ENCODE measurements around the gene FARP1. TPM values are rescaled to one million over a fixed set of nuclear protein-coding genes. Genes with fewer than 3 reads are reported as not detected.

FARP1 gene
- total RNA-seq, 2 experiments from 2014 or later: not detected

- Histone ChIP-seq H3K4me1 (ENCODE audit: insufficient read depth, low read length, poor library complexity, severe bottlenecking) (no peaks in the 10 kb centered on the region), H3K4me2 (ENCODE audit: low read length) (no peak overlapping the region), H3K36me3 (ENCODE audit: insufficient read depth, low read length) (no peaks in the 10 kb centered on the region), H3K9me3 (ENCODE audit: low read length) (no peaks in the 10 kb centered on the region), H3K9me2 (ENCODE audit: insufficient read depth, low read length) (no peaks in the 10 kb centered on the region), H3K4me3 (ENCODE audit: low read depth, low read length, poor library complexity, severe bottlenecking) (no peak overlapping the region), H3K27ac (ENCODE audit: low read depth, low read length, poor library complexity, severe bottlenecking) (no peak overlapping the region), H2AFZ (ENCODE audit: low read length) (no peak overlapping the region), H4K20me1 (ENCODE audit: insufficient read depth, low read length) (no peaks in the 10 kb centered on the region), H3K79me2 (ENCODE audit: insufficient read depth, low read depth, low read length) (no peaks in the 10 kb centered on the region)
- DNase-seq (ENCODE audit: low spot score): no peak
- ChIA-PET CTCF (ENCODE audit: unreplicated experiment) (no interaction called here), POLR2A (no interaction called here)
- BruUV-seq (replicated peaks): no TSS peak
- TF ChIP-seq, protein P1, sequence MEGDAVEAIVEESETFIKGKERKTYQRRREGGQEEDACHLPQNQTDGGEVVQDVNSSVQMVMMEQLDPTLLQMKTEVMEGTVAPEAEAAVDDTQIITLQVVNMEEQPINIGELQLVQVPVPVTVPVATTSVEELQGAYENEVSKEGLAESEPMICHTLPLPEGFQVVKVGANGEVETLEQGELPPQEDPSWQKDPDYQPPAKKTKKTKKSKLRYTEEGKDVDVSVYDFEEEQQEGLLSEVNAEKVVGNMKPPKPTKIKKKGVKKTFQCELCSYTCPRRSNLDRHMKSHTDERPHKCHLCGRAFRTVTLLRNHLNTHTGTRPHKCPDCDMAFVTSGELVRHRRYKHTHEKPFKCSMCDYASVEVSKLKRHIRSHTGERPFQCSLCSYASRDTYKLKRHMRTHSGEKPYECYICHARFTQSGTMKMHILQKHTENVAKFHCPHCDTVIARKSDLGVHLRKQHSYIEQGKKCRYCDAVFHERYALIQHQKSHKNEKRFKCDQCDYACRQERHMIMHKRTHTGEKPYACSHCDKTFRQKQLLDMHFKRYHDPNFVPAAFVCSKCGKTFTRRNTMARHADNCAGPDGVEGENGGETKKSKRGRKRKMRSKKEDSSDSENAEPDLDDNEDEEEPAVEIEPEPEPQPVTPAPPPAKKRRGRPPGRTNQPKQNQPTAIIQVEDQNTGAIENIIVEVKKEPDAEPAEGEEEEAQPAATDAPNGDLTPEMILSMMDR (conservative IDR thresholded peaks at IDR 0.05; ENCODE audit: low read length): no peak
- no peak for TF ChIP-seq EZH2phosphoT487 (IDR thresholded peaks at IDR 0.05; ENCODE audit: borderline replicate concordance, low read depth, low read length)
- intact Hi-C loops (cut with micrococcal nuclease; ENCODE audit: unreplicated experiment): no loop called here
Measured at GRCh38 chr13:98389319-98389718, 246.4 kb downstream of the FARP1 start.

DNA sequence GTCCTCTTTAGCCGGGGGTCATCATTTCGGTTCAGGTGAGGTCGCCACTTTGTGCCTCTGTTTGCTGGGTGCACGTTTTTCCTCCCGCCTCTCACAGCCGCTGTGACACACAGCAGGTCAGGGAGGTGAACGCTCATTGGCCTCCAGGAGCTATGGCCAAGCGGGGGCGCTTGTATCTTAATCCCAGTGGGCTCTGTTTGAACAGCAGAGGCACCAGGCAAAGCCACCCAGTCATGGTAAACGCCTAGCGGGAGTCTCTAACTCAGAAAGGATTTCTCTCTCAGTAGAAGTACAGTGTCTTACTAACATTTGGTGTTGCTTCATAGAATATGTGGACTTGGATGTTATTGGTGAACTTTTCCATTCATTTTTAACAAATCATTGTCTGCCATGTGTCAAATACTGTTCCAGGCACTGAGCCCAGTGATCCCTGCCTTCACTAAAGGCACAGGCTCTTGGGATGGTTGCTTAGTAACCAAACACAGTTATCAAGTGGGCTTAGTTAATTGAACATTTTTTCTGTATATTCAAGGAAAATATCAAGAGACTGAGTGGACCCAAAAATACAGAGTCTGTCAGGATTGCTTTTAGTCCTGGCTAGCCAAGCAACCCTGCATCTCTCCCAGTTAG lies 247.3 kb downstream of the FARP1 start:
- H4K20me1 ChIP-seq (ENCODE audit: insufficient read depth, low read length): no peaks in the 10 kb centered on the region
- H3K9me3 ChIP-seq (ENCODE audit: low read length): no peaks in the 10 kb centered on the region
- H3K4me3 ChIP-seq (ENCODE audit: low read depth, low read length, poor library complexity, severe bottlenecking): no peak overlapping the region
- no peak overlapping the region for H2AFZ ChIP-seq (ENCODE audit: low read length)
- H3K36me3 ChIP-seq (ENCODE audit: insufficient read depth, low read length): no peaks in the 10 kb centered on the region
- H3K4me1 ChIP-seq (ENCODE audit: insufficient read depth, low read length, poor library complexity, severe bottlenecking): no peaks in the 10 kb centered on the region
- no peak overlapping the region for H3K4me2 ChIP-seq (ENCODE audit: low read length)
- H3K27ac ChIP-seq (ENCODE audit: low read depth, low read length, poor library complexity, severe bottlenecking): no peak overlapping the region
- BruUV-seq (replicated peaks): no TSS peak
- CTCF ChIA-PET (ENCODE audit: unreplicated experiment): no interaction called here
- H3K9me2 ChIP-seq (ENCODE audit: insufficient read depth, low read length): no peaks in the 10 kb centered on the region
- intact Hi-C loops (cut with micrococcal nuclease; ENCODE audit: unreplicated experiment): no loop called here
- TF ChIP-seq, protein P1 (conservative IDR thresholded peaks at IDR 0.05; ENCODE audit: low read length): no peak
- no peak for DNase-seq (ENCODE audit: low spot score)
- POLR2A ChIA-PET: no interaction called here
- H3K79me2 ChIP-seq (ENCODE audit: insufficient read depth, low read depth, low read length): no peaks in the 10 kb centered on the region

- TF ChIP-seq, protein P1 (conservative IDR thresholded peaks at IDR 0.05; ENCODE audit: low read length): no peak
- TF ChIP-seq EZH2phosphoT487 (IDR thresholded peaks at IDR 0.05; ENCODE audit: borderline replicate concordance, low read depth, low read length): no peak
- no TSS peak for BruUV-seq (replicated peaks)
- intact Hi-C loops (cut with micrococcal nuclease; ENCODE audit: unreplicated experiment): no loop called here
Measured at GRCh38 chr13:98393873-98394272, 251.0 kb downstream of the FARP1 start.

More at GRCh38 chr13:98393873-98394272, 251.0 kb downstream of the FARP1 start:
- CTCF ChIA-PET (ENCODE audit: unreplicated experiment): no interaction called here
- no peak overlapping the region for H2AFZ ChIP-seq (ENCODE audit: low read length)
- H3K36me3 ChIP-seq (ENCODE audit: insufficient read depth, low read length): no peaks in the 10 kb centered on the region
- H3K9me3 ChIP-seq (ENCODE audit: low read length): no peaks in the 10 kb centered on the region
- no peak overlapping the region for H3K4me2 ChIP-seq (ENCODE audit: low read length)
- H3K27ac ChIP-seq (ENCODE audit: low read depth, low read length, poor library complexity, severe bottlenecking): no peak overlapping the region
- no peak overlapping the region for H3K4me3 ChIP-seq (ENCODE audit: low read depth, low read length, poor library complexity, severe bottlenecking)
- POLR2A ChIA-PET: no interaction called here
- no peaks in the 10 kb centered on the region for H3K9me2 ChIP-seq (ENCODE audit: insufficient read depth, low read length)
- no peaks in the 10 kb centered on the region for H4K20me1 ChIP-seq (ENCODE audit: insufficient read depth, low read length)
- no peaks in the 10 kb centered on the region for H3K4me1 ChIP-seq (ENCODE audit: insufficient read depth, low read length, poor library complexity, severe bottlenecking)
- no peak for DNase-seq (ENCODE audit: low spot score)
- no peaks in the 10 kb centered on the region for H3K79me2 ChIP-seq (ENCODE audit: insufficient read depth, low read depth, low read length)
